Measurements from ENCODE around the gene TMEM60.
"Not testable (repeated sequence)": the region's sequence is repeated elsewhere in the genome, so short reads cannot be mapped to it uniquely, and the experiment has no call there.

The TMEM60 gene

GRCh38 chr7:77811516-77812289, 13.5 kb upstream of the TMEM60 start:
- DNase-seq = no peak

GRCh38 chr7:77808517-77808916, 10.3 kb upstream of the TMEM60 start:
- no peak for DNase-seq

GRCh38 chr7:77806425-77806824, 8.2 kb upstream of the TMEM60 start:
- no peak for DNase-seq

- peak; percentile 54 for DNase-seq
Observed at GRCh38 chr7:77802557-77803405, 4.5 kb upstream of the TMEM60 start.

GRCh38 chr7:77800730-77801129, 2.5 kb upstream of the TMEM60 start:
- DNase-seq = no peak

GRCh38 chr7:77800158-77800557, 1.9 kb upstream of the TMEM60 start:
- peak; percentile 13 for DNase-seq

GRCh38 chr7:77799078-77799964, 1.1 kb upstream of the TMEM60 start:
- DNase-seq = peak; percentile 32

GRCh38 chr7:77797734-77798393, 370 bp downstream of the TMEM60 start:
- DNase-seq = no peak

GRCh38 chr7:77796960-77797359, 1.3 kb downstream of the TMEM60 start:
- DNase-seq = no peak

- no peak for DNase-seq
Observed at GRCh38 chr7:77796109-77796508, 2.1 kb downstream of the TMEM60 start.

- DNase-seq = no peak
Observed at GRCh38 chr7:77794000-77794399, 4.2 kb downstream of the TMEM60 start.

GRCh38 chr7:77791956-77792355, 6.3 kb downstream of the TMEM60 start:
- no peak for DNase-seq

GRCh38 chr7:77791336-77791735, 6.9 kb downstream of the TMEM60 start:
- no peak for DNase-seq

- DNase-seq = no peak
Observed at GRCh38 chr7:77788327-77788902, 9.8 kb downstream of the TMEM60 start.

GRCh38 chr7:77786741-77787140, 11.5 kb downstream of the TMEM60 start:
- no peak for DNase-seq

GRCh38 chr7:77786018-77786417, 12.2 kb downstream of the TMEM60 start:
- no peak for DNase-seq

- not testable (repeated sequence) for DNase-seq
Observed at GRCh38 chr7:77784426-77784825, 13.8 kb downstream of the TMEM60 start.

GRCh38 chr7:77783545-77783944, 14.7 kb downstream of the TMEM60 start:
- DNase-seq = no peak

- no peak for DNase-seq
Observed at GRCh38 chr7:77783111-77783510, 15.1 kb downstream of the TMEM60 start.

GRCh38 chr7:77782383-77782782, 15.9 kb downstream of the TMEM60 start:
- no peak for DNase-seq

- DNase-seq = no peak
Observed at GRCh38 chr7:77778535-77778934, 19.7 kb downstream of the TMEM60 start.

GRCh38 chr7:77771901-77772300, 26.3 kb downstream of the TMEM60 start:
- DNase-seq = no peak
